ENCODE data around the gene WNT7B.

- TF ChIP-seq CTCF (IDR thresholded peaks at IDR 0.05) (no peak), POLR2A (IDR thresholded peaks at IDR 0.05) (no peak)
Observed at GRCh38 chr22:45970705-45971407, 6.1 kb downstream of the WNT7B start.
